ENCODE results near the gene SLC23A2.
"Not testable (repeated sequence)": the region's sequence is repeated elsewhere in the genome, so short reads cannot be mapped to it uniquely, and the experiment has no call there.

The SLC23A2 gene

GRCh38 chr20:5039889-5040288 lies 38.6 kb upstream of the SLC23A2 start:
- no peak for TF ChIP-seq CTCF (IDR thresholded peaks at IDR 0.05; ENCODE audit: low read depth, low read length, missing control alignments)
- no peak for DNase-seq (ENCODE audit: extremely low read depth, low read depth)
- no peak overlapping the region for H3K4me3 ChIP-seq (replicated peaks; ENCODE audit: low read depth, low read length)

GRCh38 chr20:5039255-5039657 lies 37.9 kb upstream of the SLC23A2 start:
- no peak for TF ChIP-seq CTCF (IDR thresholded peaks at IDR 0.05; ENCODE audit: low read depth, low read length, missing control alignments)
- H3K4me3 ChIP-seq (replicated peaks; ENCODE audit: low read depth, low read length), result no peak overlapping the region
- DNase-seq (ENCODE audit: extremely low read depth, low read depth), result no peak

- no peak overlapping the region for H3K4me3 ChIP-seq (replicated peaks; ENCODE audit: low read depth, low read length)
- no peak for DNase-seq (ENCODE audit: extremely low read depth, low read depth)
- TF ChIP-seq CTCF (IDR thresholded peaks at IDR 0.05; ENCODE audit: low read depth, low read length, missing control alignments), result no peak
Observed at GRCh38 chr20:5036828-5037227, 35.5 kb upstream of the SLC23A2 start.

- DNase-seq (ENCODE audit: extremely low read depth, low read depth); H3K4me3 ChIP-seq (replicated peaks; ENCODE audit: low read depth, low read length): not testable (repeated sequence)
Observed at GRCh38 chr20:5035518-5035917, 34.2 kb upstream of the SLC23A2 start.

GRCh38 chr20:5033566-5033965 lies 32.3 kb upstream of the SLC23A2 start:
- no peak for TF ChIP-seq CTCF (IDR thresholded peaks at IDR 0.05; ENCODE audit: low read depth, low read length, missing control alignments)
- H3K4me3 ChIP-seq (replicated peaks; ENCODE audit: low read depth, low read length), result no peak overlapping the region
- DNase-seq (ENCODE audit: extremely low read depth, low read depth), result no peak

- DNase-seq (ENCODE audit: extremely low read depth, low read depth); H3K4me3 ChIP-seq (replicated peaks; ENCODE audit: low read depth, low read length): not testable (repeated sequence)
Observed at GRCh38 chr20:5031701-5032100, 30.4 kb upstream of the SLC23A2 start.

- TF ChIP-seq CTCF (IDR thresholded peaks at IDR 0.05; ENCODE audit: low read depth, low read length, missing control alignments), result no peak
Observed at GRCh38 chr20:5031206-5031557, 29.9 kb upstream of the SLC23A2 start.

GRCh38 chr20:5030348-5031205 lies 29.3 kb upstream of the SLC23A2 start:
- no peak for TF ChIP-seq CTCF (IDR thresholded peaks at IDR 0.05; ENCODE audit: low read depth, low read length, missing control alignments)
- H3K4me3 ChIP-seq (replicated peaks; ENCODE audit: low read depth, low read length), result no peak overlapping the region
- DNase-seq (ENCODE audit: extremely low read depth, low read depth), result no peak

More at GRCh38 chr20:5031206-5031557, 29.9 kb upstream of the SLC23A2 start:
- DNase-seq (ENCODE audit: extremely low read depth, low read depth), result no peak
- no peak overlapping the region for H3K4me3 ChIP-seq (replicated peaks; ENCODE audit: low read depth, low read length)

GRCh38 chr20:5028258-5029059 lies 27.1 kb upstream of the SLC23A2 start:
- DNase-seq (ENCODE audit: extremely low read depth, low read depth); H3K4me3 ChIP-seq (replicated peaks; ENCODE audit: low read depth, low read length): not testable (repeated sequence)
